GM18858 (cell line): ENCODE measurements around the gene ATP5ME.

Source experiments
- ATAC-seq: cut with Tn5 transposase; IDR thresholded peaks from one replicate; pipeline ENCODE4 v1.9.1; 2021; ENCODE audit not compliant: unreplicated experiment

ATP5ME gene

DNA sequence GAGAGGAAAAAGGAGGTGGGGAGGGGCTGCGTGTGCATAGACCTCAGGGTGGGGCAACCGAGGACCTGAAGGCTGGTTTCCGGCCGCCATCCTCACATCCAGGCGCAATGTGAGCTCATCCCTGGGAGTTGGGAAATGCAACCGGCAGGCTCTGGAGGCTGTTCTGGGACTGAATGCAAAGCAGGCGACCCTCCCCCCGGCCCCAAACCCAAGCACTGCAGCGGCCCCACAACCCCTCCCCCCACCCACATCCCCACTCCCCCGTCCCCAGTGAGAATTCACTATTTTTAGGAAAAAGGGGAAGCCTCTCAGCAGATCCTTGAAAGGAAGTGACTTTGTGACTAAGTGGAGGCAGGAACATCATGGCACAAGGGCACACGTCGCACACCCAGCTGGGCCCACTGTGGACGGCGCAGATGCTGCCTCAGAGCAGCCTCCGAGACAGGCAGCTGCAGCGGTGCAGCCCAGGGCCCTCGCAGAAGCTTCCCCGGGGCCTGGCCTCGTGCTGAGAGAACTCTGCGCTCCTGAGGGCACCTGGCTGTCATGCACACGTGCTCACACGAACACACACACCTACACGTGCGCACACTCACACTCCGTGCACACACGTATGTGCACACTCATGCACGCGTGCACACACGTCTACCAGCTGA, 50.0 kb downstream of the ATP5ME start:
- no peak for ATAC-seq

DNA sequence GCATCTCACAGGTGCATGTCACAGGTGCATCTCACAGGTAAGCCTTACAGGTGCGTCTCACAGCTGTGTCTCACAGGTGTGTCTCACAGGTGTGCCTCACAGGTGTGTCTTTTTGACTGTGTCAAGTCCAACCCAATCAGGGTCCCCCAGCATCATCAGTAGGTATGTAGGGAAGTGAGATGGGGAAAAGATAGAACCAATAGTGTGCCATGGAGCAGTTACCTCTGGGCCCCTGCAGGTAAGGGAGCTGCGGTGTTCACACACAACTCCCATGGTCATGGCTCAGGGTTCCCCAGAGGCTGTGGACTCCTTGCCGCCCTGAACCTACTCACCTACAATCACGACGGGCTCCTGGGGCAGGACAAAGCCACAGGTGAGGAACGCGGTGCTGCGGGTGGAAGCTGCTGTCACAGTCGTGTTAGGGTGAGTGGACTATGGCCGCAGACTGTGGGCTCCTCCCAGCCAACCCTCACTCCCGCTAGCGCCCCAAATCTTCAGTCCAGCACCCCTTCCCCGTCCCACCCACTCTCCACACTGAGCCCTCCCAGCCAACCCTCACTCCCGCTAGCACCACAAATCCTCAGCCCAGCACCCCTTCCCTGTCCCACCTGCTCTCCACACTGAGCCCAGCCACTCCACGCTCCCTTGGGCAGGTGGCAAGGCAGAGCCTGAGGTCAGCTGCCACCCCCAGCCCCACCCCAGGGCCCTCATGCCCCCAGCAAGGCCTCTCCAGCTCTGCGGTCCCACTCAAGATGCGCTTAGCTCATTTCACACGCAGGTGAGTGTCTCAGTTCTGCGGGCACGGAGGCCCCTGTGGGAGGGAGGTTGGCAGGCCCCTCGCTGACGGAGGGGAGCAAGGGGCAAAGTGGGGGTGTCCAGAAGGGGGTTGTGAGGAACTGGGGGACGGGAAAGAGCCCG, 50.8 kb downstream of the ATP5ME start:
- ATAC-seq, result no peak
